PC-9 (cell line): ENCODE measurements around the gene RORC. TPM values are rescaled to one million over a fixed set of nuclear protein-coding genes. Genes with fewer than 3 reads are reported as not detected.

Experiments
- BruUV-seq: library from RNA; stranded (reverse); fragments of 400-500 nt; replicated peaks from 2 replicates; lab custom pipeline; 2021; lab: Mats Ljungman, UMichigan
- CTCF ChIA-PET: fragments of 300-600 bp; sonication (Branson Sonifier 250); formaldehyde crosslinking; loops from one replicate; lab custom pipeline; 2022; ENCODE audit warnings: antibody characterized with exemption; lab: Charles Lee
- POLR2A ChIA-PET: fragments of 300-600 bp; sonication (Branson Sonifier 250); formaldehyde crosslinking; loops from one replicate; lab custom pipeline; 2022; ENCODE audit warnings: antibody characterized with exemption; ENCODE audit not compliant: unreplicated experiment; lab: Charles Lee
- DNase-seq, 2 experiments: peaks; one replicate each; pipeline versions ENCODE4 v3.0.0 to v3.0.0-alpha.2; 2015 to 2022; ENCODE audit warnings: mixed read lengths in 1 of 2
- H2AFZ ChIP-seq: fragments of 200-600 bp; sonication (generic); 2 replicates; pipeline ENCODE4 v1.8.1; 2017; ENCODE audit warnings: antibody characterized with exemption
- H3F3A ChIP-seq: fragments of 200-600 bp; sonication (generic); 2 replicates; pipeline ENCODE4 v1.8.1; 2017; ENCODE audit warnings: antibody characterized with exemption, mild to moderate bottlenecking, low read depth; ENCODE audit not compliant: insufficient read depth
- H3K27ac ChIP-seq: fragments of 200-600 bp; sonication (generic); 2 replicates; pipeline ENCODE4 v1.6.1; 2016; ENCODE audit warnings: mixed run types
- H3K27me3 ChIP-seq: fragments of 200-600 bp; sonication (generic); 2 replicates; pipeline ENCODE4 v1.6.1; 2016; ENCODE audit warnings: low read depth, mixed run types; ENCODE audit not compliant: insufficient read depth
- H3K36me3 ChIP-seq: fragments of 200-600 bp; sonication (generic); 2 replicates; pipeline ENCODE4 v1.6.1; 2016; ENCODE audit warnings: low read depth, mixed run types
- H3K4me1 ChIP-seq: fragments of 200-600 bp; sonication (generic); replicated peaks from 2 replicates; pipeline ENCODE4 v1.6.1; 2016; ENCODE audit warnings: mixed run types; ENCODE audit not compliant: insufficient read depth
- H3K4me2 ChIP-seq: fragments of 200-600 bp; sonication (generic); 2 replicates; pipeline ENCODE4 v1.6.1; 2017; ENCODE audit warnings: mixed run types
- H3K4me3 ChIP-seq: fragments of 200-600 bp; sonication (generic); 2 replicates; pipeline ENCODE4 v1.6.1; 2016; ENCODE audit warnings: mixed run types
- H3K79me2 ChIP-seq: fragments of 200-600 bp; sonication (generic); 2 replicates; pipeline ENCODE4 v1.6.1; 2017; ENCODE audit warnings: low read depth, mixed run types
- H3K9me2 ChIP-seq: fragments of 200-600 bp; sonication (generic); 2 replicates; pipeline ENCODE4 v1.8.1; 2017; ENCODE audit warnings: mild to moderate bottlenecking; ENCODE audit not compliant: insufficient read depth
- H3K9me3 ChIP-seq: fragments of 200-600 bp; sonication (generic); 2 replicates; pipeline ENCODE4 v1.8.1; 2016; ENCODE audit warnings: low read depth; ENCODE audit not compliant: insufficient read depth
- H4K20me1 ChIP-seq: fragments of 200-600 bp; sonication (generic); 2 replicates; pipeline ENCODE4 v1.8.1; 2017; ENCODE audit not compliant: insufficient read depth
- CTCF ChIP-seq: fragments of 200-600 bp; sonication (generic); conservative IDR thresholded peaks from 2 replicates; pipeline ENCODE4 v1.6.1; 2017; ENCODE audit warnings: mixed run types, antibody characterized with exemption, mild to moderate bottlenecking, moderate library complexity
- EZH2 ChIP-seq: fragments of 200-600 bp; sonication (generic); IDR thresholded peaks from 2 replicates; pipeline ENCODE4 v1.8.0; 2017; ENCODE audit warnings: antibody characterized with exemption, low read depth
- intact Hi-C: fragments of 100-400 bp; cut with micrococcal nuclease; formaldehyde crosslinking; loops from one replicate; pipeline ENCODE4 v1.10.0; 2022; ENCODE audit not compliant: unreplicated experiment
- total RNA-seq: library from RNA; stranded (reverse); gene quantifications from 2 replicates; pipeline ENCODE4 v1.2.3, GENCODE V29; 2021

The RORC gene
- total RNA-seq, 1 experiment from 2014 or later: 0.35 TPM

- Histone ChIP-seq H4K20me1 (no peaks in the 10 kb centered on the region), H3K9me2 (no peaks in the 10 kb centered on the region), H3K4me2 (no peak overlapping the region), H2AFZ (no peak overlapping the region), H3K27ac (no peak overlapping the region), H3K36me3 (no peaks in the 10 kb centered on the region), H3K79me2 (no peaks in the 10 kb centered on the region), H3F3A (0 out of 2 replicates have a peak, but pooled peaks cover 6% of the 10 kb centered on the region), H3K9me3 (no peaks in the 10 kb centered on the region), H3K4me3 (no peak overlapping the region), H3K27me3 (no peaks in the 10 kb centered on the region), H3K4me1 (peaks cover 20% of the 10 kb centered on the region)
- TF ChIP-seq CTCF: no peak
- TF ChIP-seq EZH2: no peak
- DNase-seq: peak in 1 of 2 experiments; percentile 3
- no TSS peak for BruUV-seq
- ChIA-PET POLR2A (no interaction called here), CTCF (interaction anchor here (0.6 kb wide), 2 partner anchors 17 to 64 kb away, joined by 5 to 7 read pairs; no protein-coding TSS in a partner anchor)
- intact Hi-C loops: no loop called here
These were observed 14.3 kb downstream of the RORC start for GRCh38 chr1:151817353-151817730.

GRCh38 chr1:151816548-151817352 lies 14.9 kb downstream of the RORC start:
- Histone ChIP-seq H3K4me3 (no peak overlapping the region), H3K27ac (no peak overlapping the region), H3K36me3 (no peaks in the 10 kb centered on the region), H3K79me2 (no peaks in the 10 kb centered on the region), H3K9me3 (no peaks in the 10 kb centered on the region), H3K4me1 (peaks cover 20% of the 10 kb centered on the region), H3K9me2 (no peaks in the 10 kb centered on the region), H2AFZ (no peak overlapping the region), H3K27me3 (no peaks in the 10 kb centered on the region), H3F3A (0 out of 2 replicates have a peak, but pooled peaks cover 6% of the 10 kb centered on the region), H4K20me1 (no peaks in the 10 kb centered on the region), H3K4me2 (no peak overlapping the region)
- DNase-seq: peak in 1 of 2 experiments; percentile 11
- POLR2A ChIA-PET: no interaction called here
- CTCF ChIA-PET: interaction anchor here (0.6 kb wide), 1 partner anchor 65 kb away, joined by 5 read pairs; no protein-coding TSS in a partner anchor
- TF ChIP-seq EZH2 (no peak), CTCF (no peak)
- BruUV-seq: no TSS peak
- intact Hi-C loops: no loop called here

- intact Hi-C loops: no loop called here
- no peaks in the 10 kb centered on the region for H3K36me3 ChIP-seq
- no TSS peak for BruUV-seq
- no peak overlapping the region for H2AFZ ChIP-seq
- no peaks in the 10 kb centered on the region for H4K20me1 ChIP-seq
- no peaks in the 10 kb centered on the region for H3K27me3 ChIP-seq
- TF ChIP-seq EZH2 (no peak), CTCF (no peak)
- CTCF ChIA-PET: no interaction called here
- no peak overlapping the region for H3K4me2 ChIP-seq
- DNase-seq: no peak
- peaks cover 12% of the 10 kb centered on the region for H3K4me1 ChIP-seq
- no peaks in the 10 kb centered on the region for H3K79me2 ChIP-seq
- POLR2A ChIA-PET: no interaction called here
- H3K4me3 ChIP-seq: no peak overlapping the region
- H3F3A ChIP-seq: 0 out of 2 replicates have a peak, but pooled peaks cover 5% of the 10 kb centered on the region
- no peak overlapping the region for H3K27ac ChIP-seq
- no peaks in the 10 kb centered on the region for H3K9me3 ChIP-seq
- H3K9me2 ChIP-seq: no peaks in the 10 kb centered on the region
These were observed 15.8 kb downstream of the RORC start for GRCh38 chr1:151815716-151816327.
